Stimulated activated CD4-positive, alpha-beta T cell treated with anti-CD3 and anti-CD28 coated beads, TNF-alpha, amount 100 ng/mL, for 4 hours (primary cell): ENCODE results near the gene SCO1.
"Not testable (repeated sequence)": the region's sequence is repeated elsewhere in the genome, so short reads cannot be mapped to it uniquely, and the experiment has no call there.

Source experiments
- DNase-seq, 3 experiments: peaks; one replicate each; pipeline ENCODE4 v3.0.0-alpha.2; 2020; ENCODE audit warnings: low read depth in 3 of 3

The SCO1 gene

GRCh38 chr17:10726196-10726595 lies 28.9 kb upstream of the SCO1 start:
- DNase-seq: no peak

GRCh38 chr17:10725262-10725661 lies 27.9 kb upstream of the SCO1 start:
- DNase-seq: no peak

GRCh38 chr17:10724546-10725195 lies 27.3 kb upstream of the SCO1 start:
- DNase-seq: no peak

GRCh38 chr17:10718547-10718946 lies 21.2 kb upstream of the SCO1 start:
- no peak for DNase-seq

GRCh38 chr17:10716218-10716617 lies 18.9 kb upstream of the SCO1 start:
- no peak for DNase-seq

- DNase-seq: no peak
Observed at GRCh38 chr17:10713318-10713717, 16.0 kb upstream of the SCO1 start.

- no peak for DNase-seq
Observed at GRCh38 chr17:10705727-10706126, 8.4 kb upstream of the SCO1 start.

GRCh38 chr17:10702574-10702973 lies 5.2 kb upstream of the SCO1 start:
- no peak for DNase-seq

GRCh38 chr17:10699856-10700255 lies 2.5 kb upstream of the SCO1 start:
- DNase-seq: no peak

GRCh38 chr17:10698096-10698818 lies 924 bp upstream of the SCO1 start:
- no peak for DNase-seq

GRCh38 chr17:10695875-10696407 lies 1.4 kb downstream of the SCO1 start:
- not testable (repeated sequence) for DNase-seq

- DNase-seq: no peak
Observed at GRCh38 chr17:10687499-10687898, 9.8 kb downstream of the SCO1 start.

- DNase-seq: no peak
Observed at GRCh38 chr17:10683853-10684252, 13.5 kb downstream of the SCO1 start.

- no peak for DNase-seq
Observed at GRCh38 chr17:10681866-10682446, 15.4 kb downstream of the SCO1 start.

- DNase-seq: no peak
Observed at GRCh38 chr17:10674704-10675103, 22.6 kb downstream of the SCO1 start.

GRCh38 chr17:10673312-10673711 lies 24.0 kb downstream of the SCO1 start:
- DNase-seq: no peak

GRCh38 chr17:10668775-10669174 lies 28.6 kb downstream of the SCO1 start:
- no peak for DNase-seq

GRCh38 chr17:10666906-10667305 lies 30.4 kb downstream of the SCO1 start:
- no peak for DNase-seq

GRCh38 chr17:10664571-10664970 lies 32.8 kb downstream of the SCO1 start:
- no peak for DNase-seq

GRCh38 chr17:10663231-10663630 lies 34.1 kb downstream of the SCO1 start:
- no peak for DNase-seq

- no peak for DNase-seq
Observed at GRCh38 chr17:10661437-10661836, 35.9 kb downstream of the SCO1 start.

- no peak for DNase-seq
Observed at GRCh38 chr17:10657879-10658278, 39.5 kb downstream of the SCO1 start.

- DNase-seq: no peak
Observed at GRCh38 chr17:10657148-10657547, 40.2 kb downstream of the SCO1 start, which contains the start of gene MYH3. Gene MYH3 (minus strand): TSS chr17:10657309. CDS start chr17:10655064, 2,245 bp downstream.
